GM19395 (cell line): Measurements from ENCODE around the gene NOX4.
"Not testable (repeated sequence)": the region's sequence is repeated elsewhere in the genome, so short reads cannot be mapped to it uniquely, and the experiment has no call there.

Source experiments
- ATAC-seq: cut with Tn5 transposase; IDR thresholded peaks from one replicate; pipeline ENCODE4 v1.9.1; 2021; ENCODE audit warnings: mild to moderate bottlenecking, moderate library complexity; ENCODE audit not compliant: unreplicated experiment

Gene NOX4

DNA sequence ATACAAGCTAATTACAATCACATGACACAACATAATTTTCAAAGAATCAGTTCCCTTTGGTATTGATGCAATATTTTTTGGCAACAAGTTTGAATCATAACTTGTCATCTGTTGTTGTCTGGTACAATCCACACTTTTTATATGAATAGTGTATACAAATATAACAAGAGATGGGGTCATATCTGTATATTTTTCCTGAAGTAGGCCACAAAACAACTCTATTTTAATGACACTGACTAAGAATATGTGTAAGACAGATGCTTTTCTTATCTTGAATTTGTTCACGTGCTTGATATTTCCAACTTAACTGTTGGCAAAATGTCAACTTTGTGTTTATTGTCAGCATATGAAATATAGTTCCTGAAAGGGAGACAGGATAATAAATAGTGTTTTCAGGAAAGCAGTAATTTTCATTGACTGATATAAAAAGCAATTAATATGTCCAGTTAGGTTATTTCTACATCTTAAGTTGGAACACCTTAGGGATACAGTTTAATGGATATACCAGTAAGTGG lies 27.9 kb downstream of the NOX4 start:
- ATAC-seq: no peak

DNA sequence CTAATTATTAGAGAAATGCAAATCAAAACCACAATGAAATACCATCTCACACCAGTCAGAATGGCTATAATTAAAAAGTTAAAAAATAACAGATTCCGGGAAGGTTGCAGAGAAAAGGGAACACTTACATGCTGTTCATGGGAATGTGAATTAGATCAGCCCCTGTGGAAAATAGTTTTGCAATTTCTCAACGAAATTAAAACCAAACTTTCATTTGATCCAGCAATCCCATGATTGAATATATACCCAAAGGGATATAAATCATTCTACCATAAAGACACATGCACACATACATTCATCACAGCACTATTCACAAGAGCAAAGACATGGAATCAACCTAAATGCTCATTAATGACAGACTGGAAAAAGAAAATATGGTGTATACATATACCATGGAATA lies 32.5 kb downstream of the NOX4 start:
- ATAC-seq: no peak

DNA sequence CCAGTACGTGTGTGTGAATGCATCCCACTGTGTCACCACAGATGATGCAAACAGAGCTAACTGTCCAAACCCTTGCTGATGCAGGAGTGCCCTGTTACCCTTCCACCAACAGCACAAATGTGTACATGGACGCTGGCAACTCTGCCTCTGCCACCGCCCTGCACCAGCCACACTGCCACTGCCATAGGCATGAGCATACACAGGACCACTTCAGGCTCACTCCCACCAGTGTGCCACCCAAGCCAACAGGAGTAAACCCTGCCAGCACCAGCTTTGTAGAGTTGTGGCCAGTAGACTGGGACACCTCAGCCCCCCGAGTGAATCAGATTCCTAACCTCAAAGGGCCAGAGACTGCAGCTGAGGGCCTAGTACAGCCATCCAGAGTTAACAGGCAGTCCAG lies 34.0 kb downstream of the NOX4 start:
- no peak for ATAC-seq

DNA sequence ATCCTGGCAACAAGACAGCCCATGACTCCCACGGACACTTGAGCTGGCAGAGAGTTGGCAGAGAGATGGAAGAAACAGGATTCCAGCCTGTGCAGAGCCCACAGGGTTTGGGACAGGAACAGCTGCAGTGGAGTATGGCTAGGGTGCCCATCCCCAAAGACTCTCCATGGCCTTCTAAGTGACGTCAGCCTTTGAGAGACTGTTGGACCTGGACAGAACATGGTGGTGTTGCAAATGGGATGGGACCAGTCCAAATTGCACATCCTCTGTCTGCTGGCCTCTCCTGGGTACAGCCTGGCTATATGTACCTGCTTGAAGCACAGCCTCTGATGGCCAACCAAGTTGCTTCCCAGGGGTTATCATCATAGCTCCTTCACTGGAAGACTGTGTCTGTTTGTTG lies 34.5 kb downstream of the NOX4 start:
- ATAC-seq: no peak

DNA sequence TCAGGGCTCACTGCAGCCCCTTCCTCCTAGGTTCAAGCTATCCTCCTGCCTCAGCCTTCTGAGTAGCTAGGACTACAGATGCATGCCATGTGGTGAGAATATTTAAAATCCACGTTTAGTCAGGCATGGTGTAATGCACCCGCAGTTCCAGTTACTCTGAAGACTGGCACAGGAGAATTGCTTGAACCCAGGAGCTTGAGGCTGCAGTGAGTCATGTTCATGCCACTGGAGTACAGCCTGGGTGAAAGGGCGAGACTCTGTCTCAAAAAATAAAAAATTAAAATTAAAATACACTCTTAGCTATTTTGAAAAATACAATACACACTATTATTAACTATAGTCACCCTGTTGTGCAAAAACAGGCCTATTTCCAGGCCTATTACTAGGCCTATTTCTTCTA lies 38.4 kb downstream of the NOX4 start:
- no peak for ATAC-seq

DNA sequence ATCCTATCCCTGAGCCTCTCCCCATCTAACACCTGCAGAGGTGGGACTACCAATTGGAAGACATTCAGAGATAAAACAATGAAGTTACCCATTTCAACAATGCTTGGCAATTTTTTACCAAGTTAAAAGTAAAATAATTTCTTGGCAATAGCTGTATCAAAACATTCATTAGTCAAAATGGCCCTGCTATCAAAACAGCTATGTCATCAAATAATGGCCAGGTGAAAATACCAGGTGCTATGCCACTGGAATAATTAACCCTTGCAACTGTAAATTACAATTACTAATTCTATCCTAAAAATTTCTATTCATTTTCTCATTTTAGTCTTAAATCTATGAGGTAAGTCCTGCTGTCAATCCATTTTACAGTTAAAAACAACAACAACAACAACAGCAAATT lies 43.3 kb downstream of the NOX4 start:
- ATAC-seq: no peak

DNA sequence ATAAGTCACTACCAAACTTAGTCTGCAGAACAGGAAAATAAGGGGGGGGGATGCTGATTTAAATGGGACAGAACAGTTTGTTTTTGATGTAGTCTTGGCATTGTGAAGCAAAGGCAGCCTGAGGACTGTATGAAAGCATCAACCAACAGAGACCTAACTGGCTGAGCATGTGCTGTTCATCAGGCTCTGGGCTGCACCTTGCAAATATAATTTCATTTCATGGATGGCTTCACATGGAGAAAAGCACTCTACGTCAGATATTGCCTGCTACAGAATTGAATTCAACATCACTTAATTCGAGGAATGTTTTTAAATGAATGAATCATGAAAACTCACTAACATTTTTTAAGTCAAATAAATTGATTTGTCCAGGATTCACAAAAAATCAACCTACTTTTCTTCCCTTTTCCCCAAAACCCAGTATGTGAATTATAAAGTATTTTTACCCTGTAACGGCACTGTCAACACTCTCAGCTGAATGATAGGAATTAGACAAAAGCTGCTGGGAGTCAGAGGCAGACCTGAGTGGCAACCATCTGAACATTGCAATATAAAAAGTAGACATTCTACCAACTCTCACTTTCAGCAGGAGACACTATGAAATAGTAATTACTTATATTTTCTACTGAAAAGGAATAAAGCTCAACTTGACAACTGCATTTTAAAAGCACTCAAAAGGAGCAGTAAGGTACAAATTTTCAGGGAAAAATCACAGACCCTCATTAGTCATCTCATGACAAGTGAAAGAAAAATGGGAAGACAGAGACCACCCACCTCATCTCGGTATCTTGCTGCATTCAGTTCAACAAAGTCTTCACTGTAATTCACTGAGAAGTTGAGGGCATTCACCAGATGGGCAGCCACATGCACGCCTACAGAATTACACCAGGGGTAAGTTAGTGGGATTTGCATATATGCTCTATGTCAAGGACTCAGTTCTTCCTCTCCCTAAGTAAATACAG lies 47.5 kb downstream of the NOX4 start:
- no peak for ATAC-seq

DNA sequence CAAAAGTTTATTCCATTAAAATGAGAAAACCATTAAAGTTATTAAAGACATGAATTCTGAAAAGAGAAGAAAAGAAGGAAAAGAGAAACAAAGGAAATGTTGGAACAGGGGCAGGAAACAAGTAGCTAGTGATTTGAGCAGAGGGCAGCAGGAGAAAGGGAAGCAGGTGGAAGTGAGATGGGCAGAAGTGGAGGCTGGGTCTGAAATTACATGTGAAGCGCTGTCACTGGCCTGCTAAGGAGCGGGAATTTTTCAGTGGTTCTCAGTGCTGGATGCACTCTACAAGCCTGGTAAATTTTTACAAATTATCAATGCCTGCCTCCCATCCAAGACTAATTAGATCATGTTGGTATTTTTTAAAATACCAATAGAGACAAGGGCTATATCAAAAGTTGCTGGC lies 48.4 kb downstream of the NOX4 start:
- no peak for ATAC-seq

DNA sequence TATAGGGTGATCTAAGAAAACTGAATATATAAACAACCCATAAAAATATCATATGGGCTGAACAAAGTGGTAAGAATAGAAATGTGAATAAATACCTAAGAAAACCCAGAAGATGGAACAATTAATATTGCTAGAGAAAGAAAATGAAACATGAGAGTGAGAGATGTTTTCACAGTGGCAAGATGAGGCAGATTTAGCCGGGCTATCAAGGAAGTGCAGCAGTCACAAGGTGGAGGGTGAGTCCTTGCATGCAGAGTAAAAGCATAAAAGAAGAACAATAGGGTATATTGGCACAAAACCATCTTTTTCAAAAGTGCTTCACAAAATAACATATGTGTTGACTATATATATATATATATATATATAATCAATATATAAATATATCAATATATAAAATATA lies 49.6 kb downstream of the NOX4 start:
- no peak for ATAC-seq

DNA sequence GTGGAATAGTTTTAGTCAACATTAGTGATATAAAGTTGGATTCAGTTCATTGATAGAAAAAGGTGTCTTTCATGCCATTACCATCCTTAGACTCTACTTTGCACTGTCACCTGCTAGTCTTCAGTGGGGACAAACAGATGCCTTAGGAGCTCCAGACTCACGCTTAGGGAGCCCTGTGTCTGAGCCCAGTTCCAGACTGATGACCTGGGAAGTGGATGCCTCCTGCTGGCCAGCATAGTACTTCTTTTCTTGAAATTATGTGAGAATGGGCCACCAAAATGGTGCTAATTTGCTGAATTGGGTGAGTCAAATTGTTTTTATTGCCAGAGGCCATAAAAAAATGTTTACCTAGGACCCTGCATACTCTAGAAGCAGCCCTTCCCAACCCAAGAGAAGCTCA lies 53.9 kb downstream of the NOX4 start:
- no peak for ATAC-seq

DNA sequence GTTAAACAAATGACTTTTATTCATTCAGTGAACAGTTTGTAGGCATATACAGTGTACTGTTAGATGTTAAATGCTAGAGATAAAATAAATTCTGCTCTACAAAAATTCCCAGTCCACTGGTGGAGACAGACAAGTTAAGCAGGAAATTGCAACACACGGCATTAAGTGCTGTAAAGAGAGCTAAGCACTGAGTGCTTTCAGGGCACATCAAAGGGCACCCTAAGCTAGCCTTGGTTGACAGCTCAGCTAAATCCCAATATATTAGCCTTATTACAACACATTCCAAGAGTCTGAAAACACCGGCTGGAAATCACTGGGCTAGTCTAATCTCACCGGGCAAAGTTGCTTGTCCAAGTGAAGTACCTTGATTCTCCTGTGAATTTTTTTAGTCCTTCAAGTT lies 55.1 kb downstream of the NOX4 start:
- no peak for ATAC-seq

DNA sequence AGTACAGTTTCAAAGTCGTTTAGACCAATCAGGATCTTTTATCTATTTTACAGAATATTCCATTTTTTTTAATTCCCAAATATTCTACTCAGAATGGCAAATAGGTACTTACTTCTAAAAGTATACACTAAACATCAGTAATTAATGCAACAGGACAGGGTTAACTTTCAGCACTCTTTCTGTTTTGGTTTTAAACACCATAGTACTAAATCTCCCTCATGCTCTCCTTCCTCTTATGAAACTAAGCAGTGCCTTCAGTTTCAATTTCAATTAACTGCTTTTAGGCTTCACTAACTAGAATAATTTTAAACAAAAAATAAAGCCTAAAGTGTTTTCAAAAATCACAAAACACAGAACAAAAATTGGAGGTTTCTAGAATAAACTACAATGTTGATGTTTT lies 57.9 kb downstream of the NOX4 start:
- ATAC-seq: peak; percentile 95

DNA sequence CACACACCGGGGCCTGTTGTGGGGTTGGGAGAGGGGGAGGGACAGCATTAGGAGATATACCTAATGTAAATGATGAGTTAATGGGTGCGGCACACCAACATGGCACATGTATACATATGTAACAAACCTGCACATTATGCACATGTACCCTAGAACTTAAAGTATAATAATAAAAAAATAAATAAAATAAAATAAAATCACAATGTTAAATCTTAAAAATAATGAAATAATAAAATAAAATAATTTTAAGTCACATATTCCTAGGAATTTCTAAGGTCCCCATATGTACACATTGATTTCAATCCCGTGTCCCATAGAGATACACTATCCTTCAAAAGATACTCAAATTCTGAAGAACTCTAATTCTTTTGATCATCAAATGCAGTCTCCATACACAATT lies 59.0 kb downstream of the NOX4 start:
- not testable (repeated sequence) for ATAC-seq

DNA sequence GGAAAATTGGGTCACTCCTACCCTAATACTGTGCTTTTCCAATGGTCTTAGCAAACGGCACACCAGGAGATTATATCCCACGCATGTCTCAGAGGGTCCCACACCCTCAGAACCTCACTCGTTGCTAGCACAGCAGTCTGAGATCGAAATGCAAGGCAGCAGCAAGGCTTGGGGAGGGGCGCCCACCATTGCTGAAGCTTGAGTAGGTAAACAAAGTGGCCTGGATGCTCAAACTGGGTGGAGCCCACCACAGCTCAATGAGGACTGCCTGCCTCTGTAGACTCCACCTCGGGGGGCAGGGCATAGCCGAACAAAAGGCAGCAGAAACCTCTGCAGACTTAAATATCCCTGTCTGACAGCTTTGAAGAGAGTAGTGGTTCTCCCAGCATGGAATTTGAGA lies 64.7 kb downstream of the NOX4 start:
- not testable (repeated sequence) for ATAC-seq

DNA sequence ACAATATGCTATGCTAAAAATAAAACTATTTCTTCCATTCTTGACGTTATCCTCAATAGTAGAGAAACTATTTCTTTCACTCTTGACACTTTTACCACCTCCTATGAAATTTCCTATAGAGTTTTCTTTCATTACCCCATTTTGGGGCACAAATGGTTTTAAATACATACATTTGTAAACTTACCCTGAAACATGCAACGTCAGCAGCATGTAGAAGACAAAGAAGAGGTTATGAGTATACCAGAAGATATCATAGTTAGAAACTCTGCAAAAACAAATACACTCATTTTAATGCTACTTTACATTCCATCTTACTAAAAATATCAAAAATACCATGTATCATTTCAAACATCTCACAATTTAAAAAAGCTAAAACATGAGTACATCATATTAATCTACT lies 69.5 kb downstream of the NOX4 start:
- no peak for ATAC-seq

DNA sequence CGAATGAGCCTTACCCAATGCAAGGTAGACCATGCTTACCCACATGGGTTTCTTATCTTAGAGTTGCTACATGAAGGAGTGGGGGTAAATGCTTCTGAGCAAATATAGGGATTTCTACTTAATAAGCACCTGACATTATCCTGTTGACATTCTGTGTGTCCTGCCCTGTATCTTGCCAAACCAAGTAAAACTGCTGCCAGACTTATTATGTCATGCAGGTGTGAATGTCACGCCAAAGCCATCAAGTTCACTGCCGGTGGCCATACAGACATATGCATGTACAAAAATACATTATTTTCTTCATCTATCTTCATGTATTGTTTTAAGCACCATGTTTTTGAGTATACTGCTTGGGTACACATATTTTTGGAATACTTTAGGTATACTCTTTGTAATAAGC lies 70.2 kb downstream of the NOX4 start:
- ATAC-seq: no peak

DNA sequence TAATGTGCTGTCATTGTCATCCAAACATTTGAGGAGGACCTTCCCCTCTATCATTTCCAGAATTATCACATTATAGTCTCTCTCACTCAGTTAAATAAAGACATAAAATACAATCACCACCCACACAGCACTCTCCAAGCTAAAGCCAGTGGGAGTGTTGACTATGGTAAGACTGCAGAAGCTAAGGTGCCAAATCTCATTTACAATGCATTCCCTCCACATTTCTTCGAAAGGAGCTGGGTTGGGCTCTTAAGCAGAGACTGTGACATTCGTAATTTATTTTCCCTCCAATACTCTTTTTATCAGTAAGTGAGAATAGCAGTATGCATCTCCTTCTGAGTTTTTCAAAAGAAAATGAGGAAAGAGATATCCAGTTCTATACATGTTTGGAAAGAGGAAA lies 74.2 kb downstream of the NOX4 start:
- no peak for ATAC-seq

DNA sequence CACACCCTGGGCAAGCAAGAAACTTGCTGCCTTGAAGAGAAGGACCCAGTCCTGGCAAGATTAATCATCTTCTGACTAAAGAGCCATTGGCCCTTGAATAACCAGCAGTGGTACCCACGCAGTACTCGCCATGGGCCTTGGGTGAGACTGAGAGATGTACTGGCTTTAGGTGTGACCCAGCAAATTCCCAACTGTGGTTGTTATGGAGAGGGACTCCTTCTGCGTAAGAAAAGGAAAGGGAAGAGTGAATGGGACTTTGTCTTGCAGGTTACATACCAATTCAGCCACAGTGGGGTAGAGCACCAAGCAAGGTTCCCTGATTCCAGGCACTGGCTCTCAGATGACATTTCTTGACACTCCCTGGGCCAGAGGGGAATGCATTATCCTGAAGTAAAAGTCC lies 80.1 kb downstream of the NOX4 start:
- not testable (repeated sequence) for ATAC-seq

DNA sequence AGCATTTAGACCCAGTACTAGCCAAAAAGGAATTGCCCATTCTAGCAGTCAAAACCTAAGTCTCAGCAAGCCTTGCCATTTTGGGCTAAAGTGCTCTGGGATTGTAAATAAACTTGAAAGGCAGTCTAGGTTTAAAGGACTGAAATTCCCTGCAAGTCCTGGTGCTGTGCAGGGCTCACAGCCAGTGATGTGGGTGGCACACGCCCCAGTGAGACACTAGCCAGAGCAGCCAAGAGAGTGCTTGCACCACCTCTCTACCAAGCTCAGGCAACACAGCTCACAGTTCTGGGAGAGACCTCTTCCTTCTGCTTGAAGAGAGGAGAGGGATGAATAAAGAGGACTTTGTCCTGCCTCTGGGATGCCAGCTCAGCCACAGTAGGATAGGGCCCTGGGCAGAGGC lies 80.5 kb downstream of the NOX4 start:
- ATAC-seq: not testable (repeated sequence)

DNA sequence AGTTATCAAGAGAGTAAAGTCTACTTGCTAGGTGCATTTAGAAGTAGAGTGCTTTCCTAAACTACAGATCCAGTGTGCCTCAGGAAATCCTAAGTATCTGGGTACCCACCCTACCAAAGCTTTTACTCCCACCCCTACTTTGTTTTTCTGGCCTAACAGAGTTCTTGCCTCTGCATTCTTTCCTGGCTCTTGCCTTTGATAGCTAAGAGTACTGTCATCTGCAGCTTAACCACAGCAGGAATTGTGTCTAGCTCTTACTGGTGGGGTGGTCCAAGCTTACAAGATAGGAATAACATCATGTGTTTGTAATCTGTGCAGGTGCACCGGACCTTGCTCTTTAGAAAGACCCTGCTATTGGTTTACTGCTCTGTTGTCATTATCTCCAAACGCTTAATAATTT lies 82.7 kb downstream of the NOX4 start:
- ATAC-seq: not testable (repeated sequence)

DNA sequence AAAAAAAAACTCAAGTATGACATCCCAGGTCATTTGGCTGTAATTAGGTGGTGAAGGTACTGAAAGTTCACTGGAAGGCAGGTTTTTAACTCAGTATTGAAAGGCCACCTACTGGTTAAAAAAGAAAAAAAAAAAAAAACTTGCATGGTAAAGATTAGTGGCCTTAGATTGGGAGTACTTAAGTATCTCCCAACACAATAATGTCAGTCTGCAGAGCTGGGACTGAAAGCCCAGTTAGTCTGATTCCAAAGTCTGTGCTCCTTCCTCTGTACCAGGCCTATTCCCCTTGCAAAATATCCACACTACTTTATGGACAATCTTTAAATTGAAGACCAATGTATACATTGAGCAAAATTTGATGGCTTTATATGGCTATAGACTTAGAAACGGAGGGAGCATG lies 85.5 kb downstream of the NOX4 start:
- ATAC-seq: no peak

DNA sequence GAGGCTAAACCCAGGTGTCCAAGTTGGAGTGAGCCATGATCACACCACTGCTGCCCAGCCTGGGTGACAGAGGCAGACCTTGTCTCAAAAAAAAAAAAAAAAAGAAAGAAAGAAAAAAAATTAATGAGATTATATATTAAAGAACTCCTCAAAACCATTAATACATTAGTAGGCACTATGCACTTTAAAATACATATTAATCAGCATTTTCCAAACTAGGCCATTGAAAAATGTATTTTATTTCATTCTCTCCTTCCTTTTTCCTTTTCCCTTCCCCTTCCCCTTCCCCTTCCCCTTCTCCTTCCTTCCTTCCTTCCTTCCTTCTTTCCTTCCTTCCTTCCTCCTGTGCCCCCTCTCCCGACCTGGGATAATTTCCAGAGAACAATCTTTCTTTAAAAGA lies 99.5 kb downstream of the NOX4 start:
- ATAC-seq: not testable (repeated sequence)

DNA sequence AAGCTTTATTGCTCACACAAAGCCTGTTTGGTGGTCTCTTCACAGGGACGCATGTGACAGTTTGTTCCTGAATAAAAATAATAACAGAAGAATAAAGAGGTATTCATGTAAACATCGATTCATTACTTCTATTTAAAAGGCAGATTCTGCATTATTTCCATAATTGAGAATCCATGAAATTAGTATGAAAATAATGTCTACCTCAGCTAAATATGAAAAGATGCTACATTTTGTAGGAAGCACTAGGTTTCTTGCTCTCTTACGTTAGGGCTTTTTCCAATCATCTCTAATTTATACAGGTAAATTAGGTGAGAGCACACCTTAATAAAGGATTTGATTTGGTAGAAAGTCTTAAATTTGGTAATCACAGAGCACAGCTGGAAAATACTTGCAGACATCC lies 103.7 kb downstream of the NOX4 start:
- not testable (repeated sequence) for ATAC-seq
